HG02884 (cell line): ENCODE measurements around the gene AUP1.
"Not testable (repeated sequence)": the region's sequence is repeated elsewhere in the genome, so short reads cannot be mapped to it uniquely, and the experiment has no call there.

Source experiments
- ATAC-seq: cut with Tn5 transposase; IDR thresholded peaks from one replicate; pipeline ENCODE4 v1.9.1; 2021; ENCODE audit warnings: mild to moderate bottlenecking, moderate library complexity; ENCODE audit not compliant: unreplicated experiment

AUP1 gene

DNA sequence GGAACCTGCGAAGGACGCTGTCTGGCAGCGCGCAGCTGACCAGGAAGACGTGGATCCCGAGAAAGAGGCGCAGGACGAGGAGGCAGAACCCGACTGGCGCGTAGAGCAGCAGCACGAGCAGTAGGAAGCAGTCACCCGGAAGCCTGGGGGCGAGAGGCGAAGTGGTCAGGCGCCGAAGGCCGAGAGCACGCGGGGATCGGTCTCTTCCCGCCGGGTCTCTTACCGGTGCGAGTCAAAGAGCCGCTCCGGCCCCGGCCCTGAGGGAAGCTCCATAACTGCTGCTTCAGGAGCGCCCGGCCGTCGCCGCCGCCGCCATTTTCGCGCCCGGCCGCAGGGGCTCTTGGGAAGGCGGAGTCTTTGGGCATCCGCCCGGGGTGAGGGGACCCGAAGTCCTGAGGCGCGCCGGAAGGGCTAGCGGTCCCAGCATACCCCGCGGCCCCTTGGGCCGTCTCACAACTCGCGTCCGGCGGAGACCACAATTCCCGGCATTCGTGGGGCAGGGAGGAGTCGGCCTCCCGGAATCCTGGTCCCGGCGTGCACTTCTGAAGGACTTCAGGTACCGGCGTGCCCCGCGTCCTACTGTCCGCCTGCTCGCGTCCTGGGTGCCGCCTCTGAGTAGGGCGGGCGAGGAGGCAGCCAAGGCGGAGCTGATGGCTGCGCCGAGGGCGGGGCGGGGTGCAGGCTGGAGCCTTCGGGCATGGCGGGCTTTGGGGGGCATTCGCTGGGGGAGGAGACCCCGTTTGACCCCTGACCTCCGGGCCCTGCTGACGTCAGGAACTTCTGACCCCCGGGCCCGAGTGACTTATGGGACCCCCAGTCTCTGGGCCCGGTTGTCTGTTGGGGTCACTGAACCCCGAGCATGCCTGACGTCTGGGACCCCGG lies at the start of gene AUP1, which contains the start of gene HTRA2:
Gene AUP1, minus strand, starts transcription at position 350 of the 882 bp plus-strand sequence. Its CDS starts 77 bp downstream, at position 273.
Gene HTRA2, plus strand, starts transcription at position 577 of the 882 bp plus-strand sequence. Its CDS starts 74 bp downstream, at position 651.
- peak; percentile 77 for ATAC-seq

DNA sequence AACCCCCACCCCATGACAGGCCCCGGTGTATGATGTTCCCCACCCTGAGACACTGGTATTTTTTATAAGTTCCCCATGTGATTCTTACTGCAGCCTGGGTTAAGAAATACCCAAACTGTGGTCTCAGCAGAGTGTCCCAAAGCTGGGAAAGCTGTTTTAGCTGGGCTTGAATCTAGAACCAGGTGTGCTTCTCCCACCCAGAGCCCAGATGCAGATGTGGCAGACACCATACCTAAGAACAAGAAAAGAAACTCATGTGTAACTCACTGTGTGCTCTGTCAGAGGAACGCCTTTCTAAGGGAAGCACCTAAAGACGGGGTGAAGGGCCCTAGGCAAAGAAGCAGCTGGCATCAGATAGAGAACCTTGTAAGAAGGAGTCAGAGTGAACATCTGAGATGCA lies 48.9 kb upstream of the AUP1 start:
- ATAC-seq: peak; percentile 49

DNA sequence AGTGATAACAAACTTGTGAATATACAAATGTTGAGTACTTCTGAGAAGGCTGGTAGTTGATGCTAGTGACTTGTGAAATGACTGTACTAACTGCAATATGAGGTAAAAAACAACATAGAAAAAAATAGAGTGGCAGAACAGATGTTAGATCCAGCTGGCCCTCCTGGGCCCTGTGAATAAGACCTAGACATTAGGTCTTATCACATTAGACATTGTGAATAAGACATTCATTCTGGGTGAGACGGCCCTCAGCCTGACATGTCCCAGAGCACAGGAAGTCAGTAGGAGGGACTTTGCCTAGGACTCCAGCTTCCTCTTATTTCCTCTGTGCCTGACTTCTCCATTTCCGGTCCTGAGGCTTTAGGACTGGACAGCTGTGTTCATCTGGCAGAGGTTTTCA lies 47.9 kb upstream of the AUP1 start:
- ATAC-seq: peak; percentile 40

- ATAC-seq: no peak
Observed at GRCh38 chr2:74576863-74577229, 47.3 kb upstream of the AUP1 start.

DNA sequence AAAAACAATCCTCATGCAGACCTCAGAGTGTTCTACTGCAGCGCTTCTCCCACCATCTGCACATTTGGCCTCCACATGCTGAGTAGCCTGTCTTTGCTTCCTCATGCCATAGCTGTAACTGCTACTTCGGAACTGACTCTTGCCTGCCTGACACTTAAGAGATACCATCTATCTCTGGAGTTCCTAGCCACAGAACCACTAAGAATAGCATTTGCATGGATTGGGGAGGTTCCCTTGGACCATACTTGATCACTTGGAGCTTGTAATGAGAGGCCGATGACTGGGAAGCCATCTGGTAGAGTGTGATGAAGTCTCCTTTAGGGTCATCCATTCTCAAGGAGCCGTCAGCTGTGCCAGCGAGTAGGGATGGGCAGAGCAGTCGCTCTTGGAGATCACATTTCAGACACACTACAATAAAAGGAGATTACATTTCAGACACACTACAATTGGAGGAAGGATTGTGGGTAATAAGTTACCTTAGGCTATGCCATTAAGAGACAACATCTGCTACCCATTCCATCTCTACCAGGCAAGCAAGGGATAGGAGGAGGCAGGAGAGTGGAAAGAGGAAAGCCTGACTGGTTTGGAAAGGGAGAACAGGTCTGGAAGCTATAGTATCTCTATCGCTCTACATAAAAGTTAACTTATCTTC lies 46.8 kb upstream of the AUP1 start:
- ATAC-seq: no peak

- ATAC-seq: no peak
Observed at GRCh38 chr2:74575320-74575719, 45.8 kb upstream of the AUP1 start.

GRCh38 chr2:74573747-74574562 lies 44.4 kb upstream of the AUP1 start:
- ATAC-seq: peak; percentile 30

DNA sequence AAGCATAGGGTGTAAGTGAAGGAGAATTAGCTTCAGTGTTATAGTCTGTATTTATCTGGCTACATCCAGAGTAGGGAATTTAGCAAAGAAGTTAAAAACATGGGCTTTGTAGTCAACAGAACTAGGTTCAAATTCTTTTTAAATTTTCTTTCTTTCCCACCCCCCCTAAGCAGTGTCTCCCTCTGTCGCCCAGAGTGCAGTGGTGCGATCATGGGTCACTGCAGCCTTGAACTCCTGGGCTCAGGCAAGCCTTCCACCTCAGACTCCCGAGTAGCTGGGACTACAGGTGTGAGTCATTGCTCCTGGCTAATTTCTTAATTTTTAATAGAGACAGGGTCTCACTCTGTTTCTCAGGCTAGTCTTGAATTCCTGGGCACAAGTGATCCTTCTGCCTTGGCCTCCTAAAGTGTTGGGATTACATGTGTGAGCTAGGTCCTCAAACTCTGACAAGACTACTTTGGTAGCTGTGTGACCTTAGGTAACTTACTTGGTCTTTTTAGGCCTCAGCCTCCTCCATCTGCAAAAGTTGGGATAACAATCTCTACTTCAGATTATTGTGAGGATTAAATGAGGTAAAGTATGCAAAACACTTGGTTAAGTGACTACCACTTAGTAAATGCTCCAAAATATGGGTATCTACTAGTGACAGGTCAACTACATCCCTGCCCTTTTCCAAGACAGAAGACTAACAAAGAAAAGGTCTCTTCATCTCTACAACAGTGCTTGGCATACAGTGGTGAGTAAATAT lies 42.8 kb upstream of the AUP1 start:
- no peak for ATAC-seq

DNA sequence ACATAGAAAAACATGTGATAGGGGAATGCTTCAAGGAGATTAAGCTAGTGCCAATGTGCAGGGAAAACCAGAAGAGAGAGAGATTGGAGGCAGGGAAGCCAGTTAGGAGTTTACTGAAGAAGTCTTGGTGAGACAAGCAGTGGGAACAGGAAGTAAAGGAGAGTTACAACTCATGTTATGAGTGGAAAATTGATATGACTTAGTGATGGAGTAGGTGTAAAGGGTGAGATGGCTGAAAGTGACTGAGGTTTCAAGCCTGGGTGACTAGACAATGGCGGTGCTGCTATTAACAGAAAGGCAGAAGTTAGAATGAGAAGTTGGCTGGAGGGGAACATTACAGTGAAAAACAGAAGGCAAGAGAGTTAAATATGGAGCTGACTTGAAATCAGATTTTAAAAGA lies 41.6 kb upstream of the AUP1 start:
- ATAC-seq: peak; percentile 79

- no peak for ATAC-seq
Observed at GRCh38 chr2:74569686-74570085, 40.2 kb upstream of the AUP1 start.

GRCh38 chr2:74567881-74568280 lies 38.4 kb upstream of the AUP1 start:
- ATAC-seq: no peak

- no peak for ATAC-seq
Observed at GRCh38 chr2:74566754-74567085, 37.2 kb upstream of the AUP1 start.

DNA sequence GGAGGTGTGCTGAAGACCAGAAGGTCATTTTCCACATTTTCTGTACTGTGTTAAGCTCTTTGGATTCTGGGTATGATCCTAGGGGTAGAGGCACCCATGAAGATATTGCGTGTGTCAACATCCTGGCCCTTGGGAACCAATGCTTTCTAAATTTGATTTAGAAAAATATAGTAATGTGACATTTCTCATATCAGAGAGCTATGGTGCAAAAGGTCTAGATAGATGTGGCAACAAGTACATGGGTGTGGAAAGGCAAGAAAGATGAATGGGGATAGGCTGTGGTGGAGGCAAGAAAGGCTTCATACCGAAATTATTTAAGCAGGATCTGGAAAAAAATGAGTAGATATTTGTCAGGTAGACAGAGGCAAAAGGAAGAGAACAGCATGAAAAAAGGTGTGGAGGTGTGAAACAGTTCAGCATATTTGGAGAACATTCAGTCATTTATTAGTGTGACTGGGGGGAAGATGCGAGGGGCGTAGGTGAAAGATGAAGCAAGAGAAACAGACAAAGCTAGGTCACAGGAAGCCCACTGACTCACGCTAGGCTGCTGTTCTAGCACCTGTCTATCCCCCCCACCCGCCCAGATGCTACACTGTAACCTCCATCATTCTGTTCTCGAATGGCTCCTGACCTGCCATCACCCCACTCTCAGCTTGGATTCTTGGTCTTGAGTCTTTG lies 36.7 kb upstream of the AUP1 start:
- ATAC-seq: no peak

DNA sequence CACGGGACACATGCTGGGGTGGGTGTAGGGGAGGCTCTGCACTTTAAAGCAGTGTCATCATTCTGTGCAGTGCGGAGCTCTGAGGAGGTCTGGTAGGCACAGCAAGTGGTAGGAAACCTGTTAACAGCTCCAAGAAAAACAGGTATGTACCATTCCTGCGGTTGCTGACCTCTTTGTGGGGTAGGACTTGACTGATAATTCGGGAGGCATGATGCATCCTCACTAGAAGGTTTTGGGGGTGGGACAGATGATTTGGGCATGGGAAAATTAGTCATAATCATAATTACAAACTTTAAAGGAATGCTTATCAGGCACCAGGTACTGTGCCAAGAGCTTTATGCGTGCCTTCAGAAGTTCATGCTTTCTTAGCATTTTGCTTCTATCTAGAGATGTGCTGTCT lies 34.7 kb upstream of the AUP1 start:
- no peak for ATAC-seq

GRCh38 chr2:74562126-74562775 lies 32.7 kb upstream of the AUP1 start:
- no peak for ATAC-seq

- not testable (repeated sequence) for ATAC-seq
Observed at GRCh38 chr2:74561022-74561421, 31.5 kb upstream of the AUP1 start.

DNA sequence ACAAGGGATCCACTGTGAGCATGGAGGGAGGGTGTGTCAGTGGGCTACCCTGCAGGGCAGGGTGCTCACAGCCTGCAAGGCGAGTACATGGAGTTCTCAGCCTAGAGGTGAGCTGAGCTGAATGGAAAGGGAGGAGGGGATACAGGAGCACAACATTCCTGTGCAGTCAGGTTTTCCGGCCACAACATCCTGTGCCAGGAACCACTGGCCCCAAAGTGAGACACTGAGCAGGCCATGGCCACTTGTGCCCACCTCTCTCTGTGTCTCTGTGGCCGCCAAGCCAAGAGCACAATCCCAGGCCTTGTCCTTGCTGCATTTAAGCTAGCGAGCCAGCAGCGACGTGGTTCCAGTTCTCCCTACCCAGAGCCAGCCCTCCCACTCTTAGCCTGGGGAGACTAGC lies 31.1 kb upstream of the AUP1 start:
- ATAC-seq: no peak

DNA sequence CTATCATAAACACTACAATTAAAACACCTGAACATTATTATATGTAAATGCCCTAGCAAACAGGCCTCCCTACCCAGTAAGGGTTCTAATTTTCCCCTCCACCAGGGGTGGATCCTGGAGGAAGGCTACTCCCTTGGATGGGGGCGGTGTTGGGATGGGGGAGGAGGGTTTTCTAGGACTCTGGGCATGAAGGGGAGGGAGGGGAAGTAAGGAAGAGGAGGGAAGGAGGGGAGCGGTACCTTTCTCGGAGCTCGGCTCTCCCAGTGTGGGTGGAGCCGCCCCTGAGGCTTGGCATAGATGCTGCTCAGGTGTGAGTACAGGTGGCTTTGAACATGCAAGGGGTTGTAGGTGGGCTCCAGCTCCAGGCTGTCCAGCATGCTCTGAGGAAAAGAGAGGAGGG lies 30.4 kb upstream of the AUP1 start:
- no peak for ATAC-seq

DNA sequence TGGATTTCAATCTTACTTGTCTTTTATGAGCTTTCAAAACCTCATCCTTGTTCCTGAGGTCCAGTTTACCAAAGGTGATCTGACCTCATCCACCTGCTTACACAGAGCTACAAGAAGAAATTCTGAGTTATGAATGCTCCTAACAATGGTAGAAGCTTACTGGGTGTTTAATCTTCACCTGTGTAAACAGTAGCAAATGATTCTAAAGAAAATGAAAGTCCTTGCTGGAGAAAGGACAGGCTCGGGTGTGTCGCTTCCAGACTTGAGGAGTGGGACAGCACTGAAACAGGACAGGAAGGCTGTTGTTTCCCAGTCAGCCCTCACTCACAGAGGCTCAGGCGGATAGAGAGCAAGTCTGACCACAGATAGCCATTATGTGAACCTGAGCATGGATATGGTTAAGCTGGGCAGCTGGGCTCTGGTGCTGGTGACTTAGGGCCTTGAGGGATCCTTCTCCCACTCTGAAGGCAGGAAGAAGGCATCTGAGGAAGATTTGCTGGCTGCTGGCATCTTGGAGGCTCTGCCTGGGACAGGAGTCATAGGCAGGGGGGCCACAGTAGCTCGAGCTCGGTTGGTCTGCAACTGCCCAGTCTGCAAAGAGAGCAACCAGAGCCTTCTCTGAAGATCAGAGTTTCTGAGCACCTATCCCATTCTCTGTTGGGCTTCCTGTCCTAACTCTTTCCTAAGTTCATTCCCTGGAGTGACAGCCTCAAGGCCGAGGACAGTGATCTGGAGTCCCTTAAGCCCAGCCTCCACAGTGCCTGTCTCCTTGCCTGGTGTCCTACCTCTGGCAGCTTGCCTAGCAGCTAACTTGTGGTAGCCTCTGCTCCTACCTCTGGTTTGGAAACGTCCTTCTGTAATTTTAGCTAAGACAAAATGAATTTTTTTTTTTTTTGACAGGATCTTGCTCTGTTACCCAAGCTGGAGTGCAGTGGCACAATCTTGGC lies 29.1 kb upstream of the AUP1 start:
- no peak for ATAC-seq
